Testis (tissue), 2 donors: ENCODE results near the gene SMARCE1.

Experiments used
- CTCF ChIP-seq, 3 experiments: fragments of 450-650 bp in 2 of 3; fragments of 200-600 bp in 1 of 3; sonication (generic) in 1 of 3; IDR thresholded peaks; one replicate each; pipeline ENCODE4 v1.5.1; 2016 to 2019; ENCODE audit warnings: antibody characterized with exemption in 3 of 3, mild to moderate bottlenecking in 2 of 3, moderate library complexity in 1 of 3
- POLR2A ChIP-seq: fragments of 450-650 bp; IDR thresholded peaks from one replicate; pipeline ENCODE4 v1.6.1; 2017; ENCODE audit warnings: antibody characterized with exemption, mild to moderate bottlenecking, moderate library complexity

GRCh38 chr17:40622509-40622928 is 25.1 kb downstream of the SMARCE1 start:
- TF ChIP-seq CTCF (IDR thresholded peaks at IDR 0.05) (no peak), POLR2A (no peak)
